Measurements from ENCODE around the gene EXOC3L1.

The EXOC3L1 gene

DNA sequence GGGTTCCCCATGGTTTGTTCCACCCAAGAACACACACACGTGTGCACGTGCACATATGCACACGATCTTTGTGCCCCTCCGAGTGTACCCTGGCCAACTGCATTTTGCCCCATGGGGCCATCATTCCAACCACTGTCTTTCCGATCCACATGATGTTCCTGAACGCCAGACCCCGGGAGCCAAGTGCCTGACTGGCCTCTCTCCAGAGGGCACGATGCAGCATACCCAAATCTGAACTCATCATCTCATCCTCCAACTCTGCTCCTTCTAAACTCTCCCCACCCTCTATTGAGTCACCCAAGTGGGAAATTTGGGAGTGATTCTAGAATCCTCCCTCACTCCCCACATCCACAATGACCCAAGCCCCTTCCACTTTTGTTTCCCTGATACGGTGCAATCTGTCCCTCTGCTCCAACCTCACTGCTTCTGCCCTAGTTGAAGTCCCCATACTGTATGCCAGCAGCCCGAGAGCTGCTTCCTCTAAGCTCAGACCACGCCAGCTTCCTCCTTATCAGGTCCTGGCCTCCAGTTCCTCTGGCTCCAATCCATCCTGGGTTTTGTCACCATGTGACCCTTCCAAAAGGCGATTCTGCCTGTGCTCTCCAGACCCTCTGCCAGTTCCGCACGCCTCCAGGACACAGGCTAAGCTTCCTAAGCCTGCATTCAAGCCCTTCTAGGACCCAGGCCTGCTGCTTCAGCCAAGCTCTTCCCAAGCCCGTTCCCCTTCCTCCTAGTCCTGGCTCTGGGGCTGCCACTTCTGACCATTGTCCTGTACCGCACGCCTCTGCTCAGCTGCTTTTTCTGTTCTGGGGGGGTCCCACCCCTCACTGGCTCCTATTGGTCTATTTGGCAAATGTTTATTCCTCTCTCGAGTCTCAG is 26.9 kb upstream of the EXOC3L1 start:
- DNase-seq (ENCODE audit: low read depth in 3 of 3, low spot score in 1 of 3), result no peak

GRCh38 chr16:67215706-67216105 is 25.8 kb upstream of the EXOC3L1 start:
- no peak for DNase-seq (ENCODE audit: low read depth in 3 of 3, low spot score in 1 of 3)

DNA sequence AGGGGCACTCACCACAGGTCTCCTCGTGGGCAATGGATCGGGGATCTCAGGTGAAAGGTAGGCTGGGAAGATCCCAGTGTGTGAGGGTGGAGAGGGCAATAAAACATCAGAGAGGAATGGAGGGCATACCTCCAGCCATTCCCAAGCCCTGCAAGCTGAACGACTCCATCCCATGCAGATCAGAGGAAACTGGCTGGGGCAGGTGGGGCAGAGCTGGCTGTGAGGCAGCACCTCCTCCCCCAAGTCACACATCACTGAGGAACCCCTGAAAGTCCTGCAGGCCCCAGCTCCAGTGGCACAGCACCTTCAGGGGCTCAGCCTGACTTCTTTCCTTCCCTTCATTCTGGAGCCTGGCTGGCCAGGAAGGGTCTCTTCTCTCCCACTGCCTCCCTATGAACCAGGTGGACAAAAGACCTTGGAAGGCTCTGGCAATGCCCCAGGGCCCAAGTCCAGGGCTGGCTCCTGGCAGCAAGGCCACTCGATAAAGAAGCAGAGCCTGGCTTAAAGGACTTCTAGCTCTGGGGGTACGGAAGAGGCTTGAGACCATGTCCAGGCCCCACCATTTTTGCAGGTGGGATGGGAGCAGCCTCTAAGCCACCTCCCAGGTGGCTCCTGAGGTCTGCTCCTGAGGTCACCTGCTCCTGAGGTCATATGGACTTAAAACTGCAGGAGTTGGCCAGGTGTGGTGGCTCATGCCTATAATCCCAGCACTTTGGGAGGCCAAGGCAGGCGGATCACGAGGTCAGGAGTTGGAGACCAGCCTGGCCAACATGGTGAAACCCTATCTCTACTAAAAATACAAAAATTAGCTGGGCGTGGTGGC is 23.5 kb upstream of the EXOC3L1 start:
- DNase-seq (ENCODE audit: low read depth in 3 of 3, low spot score in 1 of 3), result no peak

DNA sequence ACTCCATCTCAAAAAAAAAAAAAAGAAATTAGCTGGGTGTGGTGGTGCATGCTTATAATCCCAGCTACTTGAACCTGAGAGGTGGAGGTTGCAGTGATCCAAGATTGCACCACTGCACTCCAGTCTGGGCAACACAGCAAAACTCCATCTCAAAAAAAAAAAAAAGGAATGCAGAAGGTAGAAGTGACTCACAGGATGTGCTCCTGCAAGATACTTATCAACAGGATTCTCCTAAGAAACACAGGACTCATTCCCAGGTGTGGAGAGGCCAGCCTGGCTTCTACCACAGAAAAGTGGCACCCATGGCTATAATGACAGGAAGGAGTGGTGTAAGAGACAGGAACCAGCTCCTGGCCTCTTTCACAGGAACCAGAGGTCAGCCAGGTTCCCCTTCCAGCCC is 22.8 kb upstream of the EXOC3L1 start:
- DNase-seq (ENCODE audit: low read depth in 3 of 3, low spot score in 1 of 3), result no peak

DNA sequence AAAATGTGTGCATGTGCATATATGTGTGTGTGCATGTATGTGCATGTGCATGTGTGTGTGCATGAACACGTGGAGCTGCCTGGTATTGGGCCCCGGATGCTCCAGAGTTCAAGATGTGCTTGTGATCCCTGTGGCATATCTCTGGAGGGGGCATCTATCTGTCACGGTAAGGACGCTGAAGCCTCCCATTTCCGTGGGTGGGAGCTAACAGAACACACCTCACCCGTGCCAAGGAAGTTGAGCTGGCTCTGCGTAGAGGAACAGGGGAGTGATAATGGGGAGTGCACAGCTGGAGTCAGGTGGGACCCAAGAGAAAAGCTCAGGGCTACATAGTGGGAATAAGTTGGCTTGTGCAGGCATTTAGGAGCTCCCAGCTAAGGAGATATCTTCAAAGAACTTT is 21.7 kb upstream of the EXOC3L1 start:
- DNase-seq (ENCODE audit: low read depth in 3 of 3, low spot score in 1 of 3), result no peak

GRCh38 chr16:67210069-67210937 is 20.4 kb upstream of the EXOC3L1 start:
- DNase-seq (ENCODE audit: low read depth in 3 of 3, low spot score in 1 of 3), result no peak

DNA sequence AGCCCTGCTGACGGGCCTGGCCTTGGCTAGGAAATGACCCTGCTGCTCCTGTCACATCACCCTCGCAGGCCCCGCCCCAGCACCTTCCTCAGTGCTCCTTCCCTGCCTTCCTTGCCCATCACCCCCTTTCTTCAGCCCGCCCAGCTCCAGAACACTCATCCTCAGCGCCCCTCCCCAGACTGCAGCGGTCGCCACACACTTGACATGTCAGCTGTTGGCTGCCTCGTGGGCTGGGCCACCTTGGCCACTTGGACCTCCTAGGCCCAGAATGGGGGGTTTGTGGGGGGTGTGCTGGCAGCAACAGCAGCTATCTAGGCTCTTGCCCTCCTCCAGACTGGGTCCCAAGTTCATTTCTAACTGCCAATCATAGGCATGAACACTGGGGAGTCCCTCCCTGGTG is 19.6 kb upstream of the EXOC3L1 start:
- DNase-seq (ENCODE audit: low read depth in 3 of 3, low spot score in 1 of 3), result no peak

GRCh38 chr16:67208154-67208896 is 18.4 kb upstream of the EXOC3L1 start:
- no peak for DNase-seq (ENCODE audit: low read depth in 3 of 3, low spot score in 1 of 3)

DNA sequence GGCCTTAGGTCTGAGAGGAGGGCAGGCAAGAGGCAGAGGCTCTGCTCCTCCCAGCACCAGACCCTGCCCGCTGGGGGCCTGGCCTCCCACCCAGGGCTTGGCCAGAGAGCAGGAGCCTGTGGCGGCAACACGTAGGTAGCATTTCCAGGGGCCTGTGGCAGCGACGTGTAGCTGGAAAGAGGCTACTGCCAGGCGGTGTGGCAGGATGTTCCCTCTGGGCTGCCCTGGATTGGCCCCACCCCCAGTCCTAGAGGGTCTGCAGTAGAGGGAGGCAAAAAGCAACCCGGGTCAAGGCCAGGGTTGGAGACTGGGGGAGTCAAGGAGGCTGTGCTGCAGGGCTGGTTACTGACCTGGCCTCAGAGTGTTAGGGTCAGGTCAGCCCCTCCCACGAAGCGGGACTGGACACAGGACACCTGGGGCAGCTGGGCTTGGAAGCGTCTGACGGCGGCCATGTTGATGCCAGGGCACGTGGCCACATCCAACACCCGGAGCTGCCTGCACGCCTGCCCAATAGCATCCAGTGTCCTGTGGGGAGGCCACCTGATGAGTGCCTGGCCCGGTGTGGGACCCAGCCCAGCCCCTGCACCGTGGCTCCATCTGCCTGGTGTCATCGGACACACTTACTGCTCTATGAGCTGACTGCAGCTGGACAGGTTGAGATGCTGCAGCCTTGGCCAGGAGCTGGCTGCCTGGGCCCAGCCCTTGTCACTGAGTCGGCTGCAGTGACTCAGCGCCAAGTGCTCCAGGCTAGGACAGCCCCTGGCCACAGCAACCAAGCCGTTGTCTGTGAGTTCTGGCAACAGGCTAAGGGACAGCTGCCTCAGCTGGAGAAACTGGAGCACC is 17.5 kb upstream of the EXOC3L1 start:
- no peak for DNase-seq (ENCODE audit: low read depth in 3 of 3, low spot score in 1 of 3)

GRCh38 chr16:67206838-67207248 is 16.9 kb upstream of the EXOC3L1 start:
- no peak for DNase-seq (ENCODE audit: low read depth in 3 of 3, low spot score in 1 of 3)

DNA sequence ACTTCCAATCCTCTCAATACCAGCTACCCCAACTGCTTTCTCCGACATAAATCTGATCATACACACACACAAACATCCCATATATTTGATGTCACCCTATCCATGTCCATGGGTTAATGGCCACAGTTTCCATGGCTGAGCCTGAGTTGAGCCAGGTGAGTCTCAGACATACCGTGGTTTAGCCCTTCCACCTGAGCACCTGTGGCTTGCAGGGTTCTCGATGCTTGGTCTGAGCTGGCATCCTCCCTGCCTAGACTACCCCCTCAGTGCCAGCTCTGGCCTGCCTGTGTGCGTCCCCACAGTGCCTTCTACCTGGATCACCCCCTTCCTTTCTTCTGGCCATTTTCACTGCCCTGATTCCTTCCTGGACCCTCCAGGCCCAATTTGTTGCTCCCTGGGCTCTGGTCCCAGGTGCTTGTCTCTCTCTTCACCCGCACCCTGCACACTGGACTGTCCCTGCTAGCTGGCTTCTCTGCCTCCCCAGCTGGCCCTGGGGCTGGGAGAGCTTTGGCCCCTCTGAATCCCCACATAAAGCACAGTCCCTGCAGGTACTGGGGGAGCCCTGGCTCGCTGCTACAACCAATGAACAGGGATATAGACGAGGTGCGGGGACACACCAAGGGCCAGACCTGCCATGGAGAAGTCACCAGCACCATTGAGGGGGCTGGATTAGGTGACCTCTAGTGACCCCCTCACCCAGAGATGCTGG is 16.3 kb upstream of the EXOC3L1 start:
- no peak for DNase-seq (ENCODE audit: low read depth in 3 of 3, low spot score in 1 of 3)

- no peak for DNase-seq (ENCODE audit: low read depth in 3 of 3, low spot score in 1 of 3)
Observed at GRCh38 chr16:67204076-67204475, 14.1 kb upstream of the EXOC3L1 start.

GRCh38 chr16:67202956-67203493 is 13.1 kb upstream of the EXOC3L1 start:
- no peak for DNase-seq (ENCODE audit: low read depth in 3 of 3, low spot score in 1 of 3)

DNA sequence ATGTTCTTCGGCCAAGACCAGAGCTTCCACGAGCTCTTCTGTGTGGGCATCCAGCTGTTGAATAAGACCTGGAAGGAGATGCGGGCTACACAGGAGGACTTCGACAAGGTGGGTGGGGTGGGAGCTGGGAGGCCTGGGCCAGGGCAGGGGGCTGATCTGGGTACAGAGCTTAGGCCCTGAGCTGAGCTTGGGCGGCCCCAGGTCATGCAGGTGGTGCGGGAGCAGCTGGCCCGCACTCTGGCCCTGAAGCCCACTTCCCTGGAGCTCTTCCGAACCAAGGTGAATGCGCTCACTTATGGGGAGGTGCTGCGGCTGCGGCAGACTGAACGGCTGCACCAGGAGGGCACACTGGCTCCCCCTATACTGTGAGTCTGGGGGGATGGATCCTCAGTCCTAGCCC is 12.5 kb upstream of the EXOC3L1 start:
- DNase-seq (ENCODE audit: low read depth in 3 of 3, low spot score in 1 of 3), result no peak

GRCh38 chr16:67201411-67202345 is 11.7 kb upstream of the EXOC3L1 start:
- DNase-seq (ENCODE audit: low read depth in 3 of 3, low spot score in 1 of 3), result no peak

DNA sequence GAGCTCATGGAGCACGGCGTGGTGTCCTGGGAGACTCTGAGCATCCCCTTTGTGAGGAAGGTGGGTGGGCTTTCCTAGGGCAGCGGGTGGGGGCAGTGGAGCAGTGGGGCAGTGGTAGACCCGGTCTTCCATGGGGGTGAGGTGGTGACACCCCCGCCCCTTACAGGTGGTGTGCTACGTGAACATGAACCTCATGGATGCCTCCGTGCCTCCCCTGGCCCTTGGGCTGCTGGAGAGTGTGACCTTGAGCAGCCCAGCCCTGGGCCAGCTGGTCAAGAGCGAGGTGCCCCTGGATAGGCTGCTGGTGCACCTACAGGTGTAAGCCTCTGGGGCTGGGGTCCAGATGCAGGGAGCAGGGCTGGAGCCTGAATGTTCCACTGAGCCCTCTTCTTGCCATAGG is 10.6 kb upstream of the EXOC3L1 start:
- DNase-seq (ENCODE audit: low read depth in 3 of 3, low spot score in 1 of 3), result no peak

DNA sequence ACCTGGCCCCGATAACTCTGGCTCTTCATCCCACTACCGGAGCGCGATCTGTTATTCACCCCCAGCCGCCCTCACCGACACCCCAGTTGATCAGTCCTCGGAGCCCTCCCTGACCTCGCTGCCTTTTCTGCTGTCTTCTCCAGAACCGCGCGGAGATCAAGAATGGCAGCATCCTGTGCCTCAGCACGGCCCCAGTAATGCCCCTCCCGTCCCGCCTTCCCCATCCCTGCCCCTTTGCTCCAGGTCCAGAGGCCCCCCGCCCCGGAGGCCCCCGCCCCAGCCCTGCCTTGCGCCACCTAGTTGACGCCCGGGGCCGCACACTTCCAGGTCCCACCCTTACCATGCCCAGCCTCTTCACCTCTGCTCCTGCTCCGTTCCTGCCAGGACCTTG is 9.9 kb upstream of the EXOC3L1 start:
- no peak for DNase-seq (ENCODE audit: low read depth in 3 of 3, low spot score in 1 of 3)

All from stimulated activated CD4-positive, alpha-beta T cell treated with anti-CD3 and anti-CD28 coated beads, TNF-alpha, amount 100 ng/mL, for 1 hour (primary cell).